Pancreas (tissue), 10 donors: Measurements from ENCODE around the gene CLEC18B. TPM values are rescaled to one million over a fixed set of nuclear protein-coding genes. Genes with fewer than 3 reads are reported as not detected.
"Not testable (repeated sequence)": the region's sequence is repeated elsewhere in the genome, so short reads cannot be mapped to it uniquely, and the experiment has no call there.

Source experiments
- ATAC-seq, 4 donors: fragments of 200-7000 bp; cut with Tn5 transposase; one replicate each; pipeline versions ENCODE4 v1.8.0 to v1.9.1; 2020; ENCODE audit warnings: mild to moderate bottlenecking in 4 of 4, moderate library complexity in 4 of 4
- DNase-seq, 6 donors: peaks; one replicate each; pipeline ENCODE4 v3.0.0-alpha.2; 2020
- FAIRE-seq: peaks from 2 replicates; lab custom pipeline; 2012; peaks lifted over from hg19 to GRCh38; lab: Jason Lieb, UNC
- H3K27ac ChIP-seq, 4 donors: fragments of 200-600 bp; sonication (generic); 1 replicate in 3 of 4; 2 replicates in 1 of 4; pipeline versions ENCODE4 v1.5.0 to v1.8.0; 2020
- H3K27me3 ChIP-seq, 4 donors: fragments of 200-600 bp; one replicate each; pipeline ENCODE4 v1.8.0; 2021
- H3K36me3 ChIP-seq, 3 donors: fragments of 200-600 bp; sonication (generic) in 1 of 3; one replicate each; pipeline versions ENCODE4 v1.5.0 to v1.8.0; 2020 to 2021
- H3K4me1 ChIP-seq, 3 donors: fragments of 200-600 bp; one replicate each; pipeline ENCODE4 v1.8.0; 2021
- H3K4me3 ChIP-seq, 4 donors: fragments of 200-600 bp; sonication (generic) in 2 of 4; one replicate each; pipeline versions ENCODE4 v1.5.0 to v1.8.0; 2020 to 2021
- H3K9me3 ChIP-seq, 4 donors: fragments of 200-600 bp; one replicate each; pipeline ENCODE4 v1.8.0; 2021
- WGBS, 2 donors: extraction: QIAGEN DNeasy Blood & Tissue Kit; methylation state at CpG; one replicate each; pipeline ENCODE4 v1.1.7; 2013; 5-methylcytosine and 5-hydroxymethylcytosine counted together
- intact Hi-C, 3 donors: fragments of 100-400 bp; cut with DNase I; formaldehyde crosslinking; loops; one replicate each; pipeline versions ENCODE4 v1.11.1 to v1.14.2; 2022
- polyA plus RNA-seq, 2 donors: library from polyadenylated mRNA; stranded (reverse); fragments of 200-250 nt; gene quantifications; one replicate each; pipeline ENCODE4 v1.2.3, GENCODE V29; 2013
- total RNA-seq, 6 donors: library from RNA; stranded (reverse); fragmentation: NEBNext Ultra II Directional in 4 of 6; extraction: Animal tissue kit (Norgen Biotek cat#: 25700) in 4 of 6; gene quantifications; one replicate each; pipeline versions ENCODE4 v1.2.1 to v1.2.4, GENCODE V29; 2021 to 2023
- TF ChIP-seq, protein P1 (sequence below), 4 donors: fragments of 200-600 bp; sonication (generic) in 3 of 4; IDR thresholded peaks; one replicate each; pipeline versions ENCODE4 v1.5.0 to v1.8.0; 2021; ENCODE audit warnings: antibody characterized with exemption in 4 of 4
- donor health status: healthy with polysubstance abuse.
- donor health status: DM: no; HTN: no; CAD: no; lungs with moderate emphysema.
- donor health status: DM: no; HTN: no; CAD: no.
- donor health status: control.
- donor health status: control.
- donor health status: Bipolar disorder and iron deficiency.
- donor health status: DM: yes; HTN: yes; CAD: no.
- donor health status: DM: no; HTN: no; CAD: no.
- donor health status: DM: no; HTN: no; CAD: no.
- donor health status: DM: yes; HTN: yes; CAD: no.

The CLEC18B gene
- total and polyA plus RNA-seq, 8 donors: 0.21 to 3.1 (median 0.97) TPM

DNA sequence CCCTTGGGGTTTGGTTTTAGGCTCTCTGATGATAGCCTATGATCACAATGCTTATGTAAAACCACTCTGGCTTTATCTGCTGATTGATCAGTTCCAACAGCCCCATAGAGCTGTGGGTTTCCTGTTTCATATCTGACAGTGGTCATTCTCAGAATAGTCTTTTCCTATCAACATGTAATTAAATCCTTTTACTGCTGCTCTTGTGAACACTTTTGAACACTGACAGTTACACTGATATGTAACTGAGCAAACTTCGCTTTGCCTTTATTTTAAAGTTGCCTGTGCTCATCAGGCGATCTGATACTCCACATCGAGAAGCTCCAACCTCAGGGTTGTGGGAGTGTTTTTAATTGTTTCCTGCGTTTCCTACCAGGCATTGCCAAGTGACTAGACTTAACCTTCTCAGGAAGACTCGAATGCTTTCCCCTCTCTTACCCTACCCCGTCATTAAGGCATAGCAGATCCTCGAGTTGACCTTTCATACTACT lies 17.3 kb upstream of the CLEC18B start:
- 84 to 92% methylated on average over 7 of the region's 7 CpGs for WGBS, 2 donors
- TF ChIP-seq, protein P1, sequence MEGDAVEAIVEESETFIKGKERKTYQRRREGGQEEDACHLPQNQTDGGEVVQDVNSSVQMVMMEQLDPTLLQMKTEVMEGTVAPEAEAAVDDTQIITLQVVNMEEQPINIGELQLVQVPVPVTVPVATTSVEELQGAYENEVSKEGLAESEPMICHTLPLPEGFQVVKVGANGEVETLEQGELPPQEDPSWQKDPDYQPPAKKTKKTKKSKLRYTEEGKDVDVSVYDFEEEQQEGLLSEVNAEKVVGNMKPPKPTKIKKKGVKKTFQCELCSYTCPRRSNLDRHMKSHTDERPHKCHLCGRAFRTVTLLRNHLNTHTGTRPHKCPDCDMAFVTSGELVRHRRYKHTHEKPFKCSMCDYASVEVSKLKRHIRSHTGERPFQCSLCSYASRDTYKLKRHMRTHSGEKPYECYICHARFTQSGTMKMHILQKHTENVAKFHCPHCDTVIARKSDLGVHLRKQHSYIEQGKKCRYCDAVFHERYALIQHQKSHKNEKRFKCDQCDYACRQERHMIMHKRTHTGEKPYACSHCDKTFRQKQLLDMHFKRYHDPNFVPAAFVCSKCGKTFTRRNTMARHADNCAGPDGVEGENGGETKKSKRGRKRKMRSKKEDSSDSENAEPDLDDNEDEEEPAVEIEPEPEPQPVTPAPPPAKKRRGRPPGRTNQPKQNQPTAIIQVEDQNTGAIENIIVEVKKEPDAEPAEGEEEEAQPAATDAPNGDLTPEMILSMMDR (IDR thresholded peaks at IDR 0.05): no peak
- no peaks in the 10 kb centered on the region for H3K4me1 ChIP-seq
- no peaks in the 10 kb centered on the region for H3K9me3 ChIP-seq
- no peak overlapping the region for H3K27ac ChIP-seq
- H3K4me3 ChIP-seq: no peak overlapping the region
- no peak for DNase-seq
- H3K27me3 ChIP-seq: no peaks in the 10 kb centered on the region
- intact Hi-C loops: no loop called here
- H3K36me3 ChIP-seq: no peaks in the 10 kb centered on the region
- FAIRE-seq: no peak
- ATAC-seq: no peak

DNA sequence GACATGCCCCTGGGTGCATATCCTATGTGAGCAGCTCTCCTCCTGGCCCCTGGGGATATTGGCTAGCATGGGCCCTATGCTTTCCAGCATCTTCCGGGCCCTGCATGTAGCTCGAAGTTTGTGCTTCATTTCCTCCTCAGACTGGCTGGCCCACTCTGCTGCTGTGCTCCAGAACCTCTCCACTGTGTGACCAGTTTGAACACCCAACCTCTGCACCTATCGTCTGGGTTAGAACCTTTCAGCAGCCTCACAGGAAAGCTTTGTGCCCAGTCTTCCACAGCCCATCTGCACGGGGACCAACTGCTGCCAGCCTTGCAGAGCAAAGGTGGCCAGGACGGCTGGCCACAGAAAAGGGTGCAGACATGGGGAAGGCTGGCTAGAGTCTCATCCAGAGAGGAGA lies 10.2 kb upstream of the CLEC18B start:
- ATAC-seq: no peak
- H3K27ac ChIP-seq: no peak overlapping the region
- no peak for DNase-seq
- 63 to 76% methylated on average over 5 of the region's 5 CpGs for WGBS, 2 donors
- no peak overlapping the region for H3K4me3 ChIP-seq
- H3K9me3 ChIP-seq: no peaks in the 10 kb centered on the region
- TF ChIP-seq, protein P1 (IDR thresholded peaks at IDR 0.05): no peak
- no peaks in the 10 kb centered on the region for H3K27me3 ChIP-seq
- intact Hi-C loops: no loop called here
- no peaks in the 10 kb centered on the region for H3K4me1 ChIP-seq
- FAIRE-seq: no peak
- H3K36me3 ChIP-seq: no peaks in the 10 kb centered on the region

- FAIRE-seq, intact Hi-C loops, H3K27me3 ChIP-seq, H3K4me3 ChIP-seq, H3K36me3 ChIP-seq, H3K9me3 ChIP-seq, H3K4me1 ChIP-seq, H3K27ac ChIP-seq: not testable (repeated sequence)
- DNase-seq (peak in 3 of 6 donors; percentile 39 to 69 (median 58)), ATAC-seq (peak; percentile 79 to 96 (median 90))
- TF ChIP-seq, protein P1 (IDR thresholded peaks at IDR 0.05): peak; percentile 54 to 77 (median 65)
- WGBS, 2 donors: 27 to 30% methylated on average over 13 of the region's 13 CpGs
Measured at GRCh38 chr16:74430036-74430712, 8.9 kb upstream of the CLEC18B start.

DNA sequence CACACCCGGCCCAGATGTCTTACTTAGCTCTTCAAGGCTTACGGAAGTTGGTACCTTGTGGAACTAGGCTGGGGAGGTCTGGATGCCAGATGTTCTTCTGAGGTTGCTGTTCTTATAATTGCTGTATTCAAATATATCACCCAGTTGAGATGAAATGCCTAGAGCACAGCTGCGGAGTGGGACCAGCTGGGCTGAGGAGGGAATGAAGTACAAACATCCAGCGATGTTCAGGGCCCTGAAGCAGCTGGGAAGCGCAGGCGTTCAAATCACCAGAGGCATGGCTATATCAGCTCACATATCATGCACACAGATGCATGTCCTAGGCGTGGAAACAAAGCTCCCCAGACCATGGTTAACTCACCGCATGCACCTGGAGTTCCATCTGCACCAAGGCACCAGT lies 7.2 kb upstream of the CLEC18B start:
- H3K9me3 ChIP-seq, DNase-seq, ATAC-seq, H3K27me3 ChIP-seq, H3K4me3 ChIP-seq, H3K36me3 ChIP-seq, H3K27ac ChIP-seq, H3K4me1 ChIP-seq, FAIRE-seq, intact Hi-C loops: not testable (repeated sequence)
- WGBS, 2 donors: 90 to 92% methylated on average over 2 to 3 of the region's 8 CpGs

- H3K27me3 ChIP-seq, H3K4me1 ChIP-seq, FAIRE-seq, H3K4me3 ChIP-seq, DNase-seq, H3K36me3 ChIP-seq, ATAC-seq, H3K27ac ChIP-seq, intact Hi-C loops, H3K9me3 ChIP-seq: not testable (repeated sequence)
- 55 to 67% methylated on average over 6 of the region's 6 CpGs for WGBS, 2 donors
Measured at GRCh38 chr16:74425751-74426150, 4.5 kb upstream of the CLEC18B start.

GRCh38 chr16:74423721-74424120 lies 2.4 kb upstream of the CLEC18B start:
- FAIRE-seq, H3K27ac ChIP-seq, H3K36me3 ChIP-seq, H3K4me3 ChIP-seq, DNase-seq, H3K9me3 ChIP-seq, H3K27me3 ChIP-seq, ATAC-seq, H3K4me1 ChIP-seq, intact Hi-C loops: not testable (repeated sequence)
- WGBS, 2 donors: 90% methylated on average over 4 of the region's 4 CpGs

DNA sequence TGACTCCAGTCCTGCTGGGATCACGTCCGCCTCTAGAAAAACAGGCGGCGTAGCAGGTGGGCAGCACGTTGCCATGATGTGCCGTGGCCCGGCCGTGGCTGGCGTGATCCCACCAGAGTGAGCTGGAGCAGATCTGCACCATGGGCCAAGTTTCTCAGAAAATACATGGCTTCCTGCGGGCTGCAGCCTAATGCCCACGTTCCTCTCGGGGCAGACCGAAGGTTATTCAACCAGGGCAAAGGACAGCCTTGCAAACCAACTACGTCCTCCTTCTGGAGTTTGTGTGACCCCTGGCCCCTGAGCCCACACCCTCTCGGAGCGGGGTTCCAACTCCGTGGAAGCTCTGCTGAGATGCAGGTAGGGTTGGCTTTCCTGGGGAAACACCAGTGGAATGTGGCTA lies 808 bp upstream of the CLEC18B start:
- H3K4me1 ChIP-seq, H3K9me3 ChIP-seq, FAIRE-seq, H3K27ac ChIP-seq, ATAC-seq, H3K27me3 ChIP-seq, H3K36me3 ChIP-seq, intact Hi-C loops, DNase-seq, H3K4me3 ChIP-seq: not testable (repeated sequence)
- 74 to 83% methylated on average over 5 to 6 of the region's 17 CpGs for WGBS, 2 donors

- H3K9me3 ChIP-seq, intact Hi-C loops, H3K36me3 ChIP-seq, H3K27ac ChIP-seq, H3K4me1 ChIP-seq, H3K27me3 ChIP-seq, ATAC-seq, H3K4me3 ChIP-seq, FAIRE-seq, DNase-seq: not testable (repeated sequence)
- 65 to 69% methylated on average over 6 to 11 of the region's 16 CpGs for WGBS, 2 donors
Measured at GRCh38 chr16:74421482-74421785, 156 bp upstream of the CLEC18B start.

- H3K36me3 ChIP-seq, DNase-seq, H3K27me3 ChIP-seq, H3K4me3 ChIP-seq, H3K4me1 ChIP-seq, H3K27ac ChIP-seq, intact Hi-C loops, H3K9me3 ChIP-seq, FAIRE-seq: not testable (repeated sequence)
- 46 to 54% methylated on average over 7 to 9 of the region's 14 CpGs for WGBS, 2 donors
- ATAC-seq: peak in 1 of 4 donors; percentile 12
Measured at GRCh38 chr16:74419811-74420210, 1.5 kb downstream of the CLEC18B start.
